Endothelial cell (in vitro differentiated cells): ENCODE results near the gene NACC1. TPM values are rescaled to one million over a fixed set of nuclear protein-coding genes. Genes with fewer than 3 reads are reported as not detected.

ENCODE experiments used
- DNase-seq: peaks from one replicate; pipeline ENCODE4 v3.0.0; 2021; ENCODE audit warnings: low spot score
- H3K27ac Mint-ChIP-seq: one replicate; pipeline ENCODE4 v1.8.0; 2021; ENCODE audit warnings: mixed read lengths, inconsistent platforms; ENCODE audit not compliant: unreplicated experiment
- H3K27me3 Mint-ChIP-seq: one replicate; pipeline ENCODE4 v1.8.0; 2021; ENCODE audit warnings: mild to moderate bottlenecking, moderate library complexity, mixed read lengths, inconsistent platforms; ENCODE audit not compliant: unreplicated experiment
- H3K36me3 Mint-ChIP-seq: one replicate; pipeline ENCODE4 v1.8.0; 2021; ENCODE audit warnings: mild to moderate bottlenecking, low read depth, mixed read lengths, inconsistent platforms; ENCODE audit not compliant: unreplicated experiment
- H3K4me1 Mint-ChIP-seq: one replicate; pipeline ENCODE4 v1.8.0; 2021; ENCODE audit warnings: mild to moderate bottlenecking, mixed read lengths, inconsistent platforms; ENCODE audit not compliant: unreplicated experiment
- H3K4me3 Mint-ChIP-seq: one replicate; pipeline ENCODE4 v1.8.0; 2021; ENCODE audit warnings: mild to moderate bottlenecking, mixed read lengths, inconsistent platforms; ENCODE audit not compliant: unreplicated experiment
- H3K9me3 Mint-ChIP-seq: one replicate; pipeline ENCODE4 v1.8.0; 2021; ENCODE audit warnings: mixed read lengths, inconsistent platforms; ENCODE audit not compliant: unreplicated experiment
- total RNA-seq: library from RNA; stranded (reverse); fragmentation: NEBNext Ultra II Directional; extraction: Animal tissue kit (Norgen Biotek cat#: 25700); gene quantifications from one replicate; pipeline ENCODE4 v1.2.1, GENCODE V29; 2021; ENCODE audit not compliant: unreplicated experiment
- TF ChIP-seq, protein P1 (sequence below): fragments of 200-600 bp; sonication (generic); IDR thresholded peaks from one replicate; pipeline ENCODE4 v1.5.0; 2021; ENCODE audit warnings: antibody characterized with exemption; ENCODE audit not compliant: unreplicated experiment

NACC1 gene
- total RNA-seq, 1 donor from 2014 or later = 112 TPM

DNA sequence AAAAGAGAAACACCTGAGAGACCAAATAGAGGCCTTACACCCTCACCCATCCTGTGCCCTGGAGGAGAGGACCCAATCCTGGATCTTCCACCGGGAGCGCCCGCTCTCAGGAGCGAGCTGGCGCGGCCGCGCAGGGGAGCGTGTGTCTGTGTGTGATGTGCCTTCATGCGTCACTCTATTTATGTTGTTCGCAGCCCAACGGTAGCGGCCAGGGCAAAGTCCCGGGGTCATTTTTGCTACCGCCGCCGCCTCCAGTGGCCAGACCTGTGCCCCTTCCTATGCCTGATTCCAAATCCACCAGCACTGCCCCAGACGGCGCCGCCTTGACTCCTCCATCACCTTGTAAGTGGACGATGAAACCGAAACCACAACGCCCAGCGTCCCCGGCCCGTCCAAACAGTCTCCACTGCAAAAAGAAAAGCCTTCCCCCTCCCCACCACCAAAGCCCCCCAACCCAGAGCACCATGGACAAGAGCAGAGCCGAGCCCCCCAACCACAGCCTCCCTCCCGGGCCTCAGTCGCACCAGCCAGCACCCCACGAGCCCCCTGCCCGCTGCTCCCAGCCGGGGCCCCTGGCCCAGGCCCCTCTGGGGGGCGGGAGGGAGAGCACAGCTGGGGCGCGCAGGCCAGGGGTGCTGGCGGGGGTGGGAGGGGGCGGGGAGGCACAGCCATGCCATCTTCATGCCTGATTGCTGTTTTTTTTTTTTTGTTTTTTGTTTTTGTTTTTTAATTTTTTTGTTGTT lies 30.1 kb upstream of the NACC1 start:
- Mint-ChIP-seq H3K36me3 (peaks cover 19% of the 10 kb centered on the region), H3K4me3 (no peak overlapping the region), H3K4me1 (peaks cover 8% of the 10 kb centered on the region), H3K27me3 (peaks cover 10% of the 10 kb centered on the region), H3K27ac (no peak overlapping the region), H3K9me3 (no peaks in the 10 kb centered on the region)
- TF ChIP-seq, protein P1, sequence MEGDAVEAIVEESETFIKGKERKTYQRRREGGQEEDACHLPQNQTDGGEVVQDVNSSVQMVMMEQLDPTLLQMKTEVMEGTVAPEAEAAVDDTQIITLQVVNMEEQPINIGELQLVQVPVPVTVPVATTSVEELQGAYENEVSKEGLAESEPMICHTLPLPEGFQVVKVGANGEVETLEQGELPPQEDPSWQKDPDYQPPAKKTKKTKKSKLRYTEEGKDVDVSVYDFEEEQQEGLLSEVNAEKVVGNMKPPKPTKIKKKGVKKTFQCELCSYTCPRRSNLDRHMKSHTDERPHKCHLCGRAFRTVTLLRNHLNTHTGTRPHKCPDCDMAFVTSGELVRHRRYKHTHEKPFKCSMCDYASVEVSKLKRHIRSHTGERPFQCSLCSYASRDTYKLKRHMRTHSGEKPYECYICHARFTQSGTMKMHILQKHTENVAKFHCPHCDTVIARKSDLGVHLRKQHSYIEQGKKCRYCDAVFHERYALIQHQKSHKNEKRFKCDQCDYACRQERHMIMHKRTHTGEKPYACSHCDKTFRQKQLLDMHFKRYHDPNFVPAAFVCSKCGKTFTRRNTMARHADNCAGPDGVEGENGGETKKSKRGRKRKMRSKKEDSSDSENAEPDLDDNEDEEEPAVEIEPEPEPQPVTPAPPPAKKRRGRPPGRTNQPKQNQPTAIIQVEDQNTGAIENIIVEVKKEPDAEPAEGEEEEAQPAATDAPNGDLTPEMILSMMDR = no peak
- no peak for DNase-seq

DNA sequence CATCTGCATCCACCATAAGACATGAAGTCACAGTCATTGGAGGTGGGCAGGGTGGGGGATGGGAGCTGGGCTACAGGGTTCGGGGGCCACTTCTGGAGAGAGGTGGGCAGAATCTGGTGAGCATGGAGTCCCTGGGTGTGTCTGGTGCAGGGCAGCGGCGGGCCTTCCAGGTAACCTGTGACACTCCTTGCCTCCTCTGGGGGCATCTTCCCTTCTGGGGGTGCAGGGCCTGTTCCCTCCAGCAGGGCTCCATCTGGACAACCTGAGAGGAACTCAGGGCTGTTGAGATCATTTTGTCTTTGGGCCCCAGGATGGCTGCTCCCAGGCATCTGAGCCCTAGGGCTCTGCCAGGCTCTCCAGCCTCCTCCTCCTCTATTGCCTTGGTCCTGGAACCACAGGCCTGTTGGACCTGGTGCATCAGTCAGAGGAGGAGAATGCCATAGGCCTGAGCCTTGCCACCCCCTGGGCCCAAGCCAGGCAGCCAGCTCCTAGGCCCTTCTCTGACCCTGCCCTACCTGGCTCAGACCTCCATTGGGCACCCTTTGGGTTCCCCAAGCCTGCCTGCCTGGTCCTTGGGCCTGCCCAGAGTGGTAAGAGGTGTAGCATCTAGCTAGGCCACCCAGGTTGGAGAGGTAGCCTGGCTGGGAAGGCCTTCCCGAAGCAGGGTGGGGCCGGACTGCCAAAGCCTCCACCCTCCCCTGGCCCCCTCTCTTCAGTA lies 28.8 kb upstream of the NACC1 start:
- peaks cover 19% of the 10 kb centered on the region for H3K36me3 Mint-ChIP-seq
- no peak overlapping the region for H3K4me3 Mint-ChIP-seq
- DNase-seq = no peak
- H3K9me3 Mint-ChIP-seq = no peaks in the 10 kb centered on the region
- peaks cover 10% of the 10 kb centered on the region for H3K27me3 Mint-ChIP-seq
- H3K4me1 Mint-ChIP-seq = peaks cover 8% of the 10 kb centered on the region
- TF ChIP-seq, protein P1 = peak; percentile 43
- H3K27ac Mint-ChIP-seq = no peak overlapping the region

DNA sequence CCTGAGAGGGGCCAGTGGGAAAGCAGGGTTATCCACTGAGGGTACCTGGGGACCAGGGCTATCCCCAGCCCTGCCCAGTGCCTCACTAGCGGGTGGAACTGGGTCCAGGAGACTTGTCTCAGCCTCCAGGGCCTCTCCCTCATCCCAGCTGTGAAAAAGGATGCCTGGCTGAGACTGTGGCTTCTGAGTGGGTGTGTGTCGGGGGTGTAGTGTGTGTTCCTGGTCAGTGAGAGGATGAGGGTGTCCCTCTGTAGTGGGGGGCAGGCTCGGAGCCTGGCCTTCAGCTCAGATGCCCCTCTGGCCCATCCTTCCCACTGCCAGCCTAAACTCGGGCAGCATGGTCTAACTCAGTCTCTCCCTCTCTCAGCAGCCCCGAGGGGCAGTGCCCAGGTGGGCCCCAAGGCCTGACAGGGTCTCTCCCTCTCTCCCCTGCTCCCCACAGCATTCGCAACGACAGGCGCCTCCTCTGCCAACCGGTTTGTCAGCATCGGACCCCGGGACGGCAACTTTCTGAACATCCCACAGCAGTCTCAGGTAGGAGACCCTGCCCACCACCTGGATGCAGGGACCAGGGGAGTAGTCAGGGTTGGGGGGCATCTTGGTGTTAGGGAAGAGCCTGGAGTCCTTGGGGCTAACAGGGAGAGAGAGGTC lies 28.1 kb upstream of the NACC1 start:
- Mint-ChIP-seq H3K27me3 (peaks cover 11% of the 10 kb centered on the region), H3K9me3 (no peaks in the 10 kb centered on the region), H3K27ac (no peak overlapping the region), H3K36me3 (peaks cover 15% of the 10 kb centered on the region), H3K4me3 (no peak overlapping the region), H3K4me1 (peaks cover 13% of the 10 kb centered on the region)
- no peak for DNase-seq
- TF ChIP-seq, protein P1 = no peak

DNA sequence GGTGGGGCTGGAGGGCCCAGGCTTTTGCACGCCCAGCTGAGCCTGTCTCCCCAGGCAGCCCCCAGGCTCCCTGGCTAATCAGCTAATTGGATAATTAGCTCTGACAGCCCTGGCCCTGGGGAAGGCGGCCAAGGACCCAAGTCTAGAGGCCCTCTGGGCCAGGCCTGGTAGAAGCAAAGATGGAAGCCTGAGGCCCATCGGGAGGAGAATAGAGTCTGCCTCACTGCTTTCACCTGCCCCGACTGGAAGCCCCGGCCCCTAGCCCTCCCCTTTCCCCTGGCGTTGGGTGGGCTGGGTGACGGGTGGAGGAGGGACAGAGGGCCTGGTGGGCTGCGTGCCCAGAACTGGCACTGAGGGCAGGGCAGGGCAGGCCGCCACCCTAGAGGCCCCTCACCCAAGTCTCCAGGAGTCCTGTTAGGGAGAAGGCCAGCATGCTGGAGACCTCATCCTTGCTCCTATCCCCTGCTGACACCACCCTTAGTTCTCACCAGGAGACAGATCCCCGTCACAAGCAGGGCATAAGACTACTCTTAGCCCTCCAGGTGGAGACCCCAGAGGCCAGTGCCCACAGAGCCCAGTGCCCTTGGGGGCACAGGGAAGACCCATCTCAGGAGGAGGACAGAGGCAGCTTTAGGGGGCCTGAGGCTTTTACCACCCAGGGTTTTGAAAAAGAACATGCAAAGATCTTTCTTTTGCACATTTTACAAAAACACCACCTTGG lies 27.4 kb upstream of the NACC1 start:
- TF ChIP-seq, protein P1 = no peak
- Mint-ChIP-seq H3K4me3 (no peak overlapping the region), H3K27ac (no peak overlapping the region), H3K9me3 (no peaks in the 10 kb centered on the region), H3K36me3 (peaks cover 13% of the 10 kb centered on the region), H3K27me3 (peaks cover 11% of the 10 kb centered on the region), H3K4me1 (peaks cover 11% of the 10 kb centered on the region)
- no peak for DNase-seq
